ENCODE measurements around the gene TTLL11. TPM values are rescaled to one million over a fixed set of nuclear protein-coding genes. Genes with fewer than 3 reads are reported as not detected.

The TTLL11 gene
- total and polyA plus RNA-seq, 2 of the 8 experiments (the other 6 are each of a cell fraction or from before 2014, with no cell fraction given): 0.56 to 0.80 TPM

DNA sequence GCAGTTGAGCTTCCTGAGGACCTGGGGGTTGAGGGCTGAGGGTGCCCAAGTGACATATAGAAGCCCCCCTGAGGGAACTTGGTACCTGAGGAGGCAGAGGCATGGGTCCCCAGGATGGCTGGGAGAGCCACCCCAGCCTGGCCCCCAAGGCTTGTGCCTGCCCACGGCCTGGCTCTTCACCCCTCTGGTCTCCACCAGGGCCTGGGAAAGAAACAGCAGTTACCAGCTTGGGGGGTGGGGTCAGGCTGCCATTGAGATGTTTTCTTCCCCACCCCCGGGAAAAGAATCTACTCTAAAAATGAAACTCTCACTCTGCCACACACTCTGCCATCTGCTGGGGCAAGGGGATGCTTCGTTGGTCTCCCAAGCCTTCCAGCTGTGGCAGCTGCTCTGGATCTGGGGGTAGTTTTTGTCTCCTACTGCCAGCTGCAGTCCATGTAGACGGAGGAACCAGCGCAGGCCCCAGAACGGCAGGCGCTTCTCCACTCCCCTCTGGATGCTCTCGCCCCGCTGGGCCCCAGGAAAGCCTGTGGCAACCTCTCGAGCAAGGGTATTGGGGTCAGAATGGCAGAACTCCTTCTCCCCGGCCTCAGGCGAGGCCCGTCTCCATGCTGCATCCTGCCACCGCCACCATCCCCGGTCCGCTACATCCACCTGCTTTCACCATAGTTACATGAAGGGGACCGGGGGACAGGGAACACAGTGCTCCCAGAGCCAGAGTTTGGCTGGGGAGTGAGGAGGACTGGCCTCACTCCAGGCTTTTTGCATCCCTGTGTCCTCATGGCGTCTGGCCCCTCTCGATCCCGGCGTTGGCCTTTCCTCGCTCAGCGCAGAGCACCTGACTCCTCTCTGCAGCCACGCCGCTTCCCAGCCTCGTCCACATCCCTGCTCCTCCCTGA is 318.1 kb downstream of the TTLL11 start:
- Histone ChIP-seq H3K4me1 (replicated peaks in 1 of 4; ENCODE audit: control insufficient read depth in 3 of 4, insufficient read depth in 4 of 4, low read length in 3 of 4) (no peaks in the 10 kb centered on the region), H3K4ac (replicated peaks; ENCODE audit: insufficient read length, low read depth, low read length) (no peak overlapping the region), H3K4me3 (ENCODE audit: extremely low read depth in 1 of 4, insufficient read depth in 2 of 4, low read depth in 3 of 4, low read length in 4 of 4) (no peak overlapping the region), H3K56ac (replicated peaks; ENCODE audit: insufficient read length, low read depth, low read length) (no peak overlapping the region), H4K20me1 (replicated peaks in 1 of 2; ENCODE audit: control insufficient read depth in 1 of 2, insufficient read depth in 2 of 2, low read length in 2 of 2) (peaks cover 0 to 4% of the 10 kb centered on the region in 2 experiments), H2AK5ac (ENCODE audit: low read depth, low read length) (no peak overlapping the region), H3K23ac (ENCODE audit: insufficient read length) (no peak overlapping the region), H2AFZ (ENCODE audit: low read length) (no peak overlapping the region), H4K91ac (replicated peaks; ENCODE audit: insufficient read length, low read length) (no peak overlapping the region), H3K9me3 (ENCODE audit: insufficient read depth in 2 of 2, low read depth in 1 of 2, low read length in 1 of 2) (no peaks in the 10 kb centered on the region), H3K18ac (ENCODE audit: extremely low read depth, low read length) (no peak overlapping the region), H3K14ac (ENCODE audit: insufficient read length) (no peak overlapping the region), H2BK12ac (ENCODE audit: low read depth, low read length) (no peak overlapping the region), H2BK120ac (replicated peaks; ENCODE audit: low read depth, low read length) (no peak overlapping the region), H2BK15ac (ENCODE audit: low read length) (no peak overlapping the region), H3K27ac (ENCODE audit: low read depth, low read length) (no peak overlapping the region), H3K79me2 (ENCODE audit: control insufficient read depth in 1 of 2, insufficient read depth in 2 of 2, low read length in 2 of 2) (no peaks in the 10 kb centered on the region; a peak in 1 of 4 replicates), H3K79me1 (ENCODE audit: low read depth, low read length) (no peaks in the 10 kb centered on the region), H2BK20ac (ENCODE audit: low read length) (no peak overlapping the region), H4K8ac (ENCODE audit: extremely low read depth, insufficient read depth, low read length) (no peak overlapping the region), H3K4me2 (ENCODE audit: insufficient read depth in 1 of 2, low read depth in 2 of 2, low read length in 2 of 2) (no peak overlapping the region), H3K9ac (replicated peaks in 1 of 4; ENCODE audit: extremely low read depth in 1 of 4, low read depth in 3 of 4, low read length in 3 of 4) (no peak overlapping the region), H3K23me2 (ENCODE audit: low read depth, low read length) (no peaks in the 10 kb centered on the region; the same call in 1 of the 2 replicates), H2BK5ac (ENCODE audit: low read depth, low read length) (no peak overlapping the region), H3K27me3 (replicated peaks in 1 of 4; ENCODE audit: control insufficient read depth in 3 of 4, extremely low read depth in 1 of 4, insufficient read depth in 3 of 4, low read length in 3 of 4) (no peaks in the 10 kb centered on the region), H3K36me3 (ENCODE audit: control insufficient read depth in 2 of 4, insufficient read depth in 4 of 4, low read length in 3 of 4) (peaks cover 0 to 26% (median 11%) of the 10 kb centered on the region in 4 experiments; a peak in 7 of 8 replicates), H4K5ac (ENCODE audit: insufficient read length, low read depth, low read length) (no peak overlapping the region)
- DNase-seq (ENCODE audit: low read depth in 1 of 2, low spot score in 2 of 2) (no peak), FAIRE-seq (no peak)
- POLR2A ChIA-PET (ENCODE audit: partially characterized antibody): interaction anchor here (1.1 kb wide), 1 partner anchor 21 kb away, joined by 3 read pairs; no protein-coding TSS in a partner anchor
- CTCF ChIA-PET (ENCODE audit: partially characterized antibody): interaction anchor here (0.9 to 1.7 kb wide), 12 partner anchors 8 to 215 kb away, joined by 3 to 6 read pairs (median 4); no protein-coding TSS in a partner anchor
- 90% methylated on average over 20 of the region's 26 CpGs; no CpG with 5 or more reads in 1 of the 2 experiments for WGBS, 2 experiments (ENCODE audit: extremely low coverage in 1 of 2, insufficient coverage in 1 of 2, insufficient read length in 1 of 2, insufficient replicate concordance in 2 of 2, low coverage in 1 of 2, low lambda C conversion rate in 2 of 2, missing lambda C conversion rate in 1 of 2)
- no peak for TF ChIP-seq SUZ12 (IDR thresholded peaks at IDR 0.05; ENCODE audit: low read length)
- TF ChIP-seq CBX8 (IDR thresholded peaks at IDR 0.05; ENCODE audit: borderline replicate concordance, low read depth, low read length): no peak
- no peak for TF ChIP-seq YY1 (IDR thresholded peaks at IDR 0.05; ENCODE audit: low read depth, low read length)
- TF ChIP-seq TAF7 (optimal IDR thresholded peaks at IDR 0.05; ENCODE audit: borderline replicate concordance, low read depth, low read length): no peak
- no peak for TF ChIP-seq MAFK (IDR thresholded peaks at IDR 0.05; ENCODE audit: low read depth, low read length)

Data from H1 (cell line).